HL-60 (cell line): Measurements from ENCODE around the gene SLC12A2.

Source experiments
- DNase-seq, 2 experiments: peaks; one replicate each; pipeline ENCODE4 v3.0.0-alpha.2; 2010 to 2020; ENCODE audit warnings: low read depth in 1 of 2, low spot score in 1 of 2
- H3K27ac ChIP-seq: fragments of 250-450 bp; sonication (Bioruptor Pico); replicated peaks from 2 replicates; pipeline ENCODE4 v1.5.1; 2020; ENCODE audit warnings: mild to moderate bottlenecking, moderate library complexity
- H3K27me3 ChIP-seq: fragments of 250-450 bp; sonication (Bioruptor Pico); 2 replicates; pipeline ENCODE4 v1.5.1; 2021; ENCODE audit warnings: mild to moderate bottlenecking, moderate library complexity; ENCODE audit not compliant: insufficient read depth, poor library complexity, severe bottlenecking
- H3K4me3 ChIP-seq: replicated peaks from 2 replicates; pipeline ENCODE4 v1.5.1; 2011; ENCODE audit warnings: mild to moderate bottlenecking, control low read depth, low read length; ENCODE audit not compliant: insufficient read depth
- CTCF ChIP-seq: IDR thresholded peaks from one replicate; pipeline ENCODE4 v1.5.1; 2011; ENCODE audit warnings: low read length, control low read depth, inconsistent platforms; ENCODE audit not compliant: insufficient read depth
- GABPA ChIP-seq: IDR thresholded peaks from 2 replicates; pipeline ENCODE4 v1.6.1; 2012; ENCODE audit warnings: low read depth
- POLR2AphosphoS5 ChIP-seq: IDR thresholded peaks from 2 replicates; pipeline ENCODE4 v1.6.1; 2012; ENCODE audit warnings: low read depth
- REST ChIP-seq: IDR thresholded peaks from 2 replicates; pipeline ENCODE4 v1.6.1; 2012; ENCODE audit warnings: low read depth; ENCODE audit not compliant: insufficient replicate concordance
- SPI1 ChIP-seq: IDR thresholded peaks from 2 replicates; pipeline ENCODE4 v1.6.1; 2012; ENCODE audit warnings: low read depth, mild to moderate bottlenecking, borderline replicate concordance
- long read RNA-seq: library from polyadenylated mRNA; unstranded; transcript quantifications from one replicate; pipeline ENCODE4 v2.0.0, GENCODE V29; 2020

The SLC12A2 gene
- long read RNA-seq = 0 reads

GRCh38 chr5:128083033-128083810 lies at the start of gene SLC12A2:
SLC12A2 (plus strand) TSS chr5:128083766; CDS start chr5:128083955, 189 bp downstream.
- DNase-seq = peak; percentile 50 to 69
- peak within 1 kb of the TSS; percentile 61 for H3K4me3 ChIP-seq
- H3K27me3 ChIP-seq = no peaks in the 10 kb centered on the region
- TF ChIP-seq CTCF (no peak), POLR2AphosphoS5 (peak; percentile 39; the same call in 1 of the 2 replicates), SPI1 (no peak), GABPA (no peak), REST (no peak)
- peak within 1 kb of the TSS; percentile 82 for H3K27ac ChIP-seq

- H3K4me3 ChIP-seq = no peak overlapping the region
- no peak overlapping the region for H3K27ac ChIP-seq
- no peaks in the 10 kb centered on the region for H3K27me3 ChIP-seq
- no peak for DNase-seq
- no peak for TF ChIP-seq SPI1
Observed at GRCh38 chr5:128035689-128036088, 47.9 kb upstream of the SLC12A2 start.

- Histone ChIP-seq H3K4me3 (no peak overlapping the region), H3K27ac (no peak overlapping the region), H3K27me3 (no peaks in the 10 kb centered on the region)
- TF ChIP-seq CTCF (no peak), GABPA (no peak)
- DNase-seq = no peak
Observed at GRCh38 chr5:128036950-128037349, 46.6 kb upstream of the SLC12A2 start.

- H3K4me3 ChIP-seq = no peak overlapping the region
- H3K27ac ChIP-seq = no peak overlapping the region
- TF ChIP-seq GABPA (no peak), REST (no peak), SPI1 (no peak), CTCF (no peak), POLR2AphosphoS5 (no peak)
- DNase-seq = no peak
- no peaks in the 10 kb centered on the region for H3K27me3 ChIP-seq
Observed at GRCh38 chr5:128038643-128039042, 44.9 kb upstream of the SLC12A2 start.
